GM23248 (cell line): ENCODE results near the gene TIAM2. TPM values are rescaled to one million over a fixed set of nuclear protein-coding genes. Genes with fewer than 3 reads are reported as not detected.

Experiments used
- DNase-seq: peaks from one replicate; pipeline ENCODE4 v3.0.0-alpha.2; 2015
- H2AFZ ChIP-seq: fragments of 200-600 bp; sonication (generic); 2 replicates; pipeline ENCODE4 v1.6.1; 2016; ENCODE audit warnings: antibody characterized with exemption
- H3F3A ChIP-seq: fragments of 200-600 bp; sonication (generic); 2 replicates; pipeline ENCODE4 v1.6.1; 2016; ENCODE audit warnings: mild to moderate bottlenecking, antibody characterized with exemption, mixed run types; ENCODE audit not compliant: insufficient read depth
- H3K27ac ChIP-seq: fragments of 200-600 bp; sonication (generic); 2 replicates; pipeline ENCODE4 v1.5.1; 2016; ENCODE audit warnings: mild to moderate bottlenecking
- H3K27me3 ChIP-seq: fragments of 200-600 bp; sonication (generic); replicated peaks from 2 replicates; pipeline ENCODE4 v1.6.1; 2016; ENCODE audit warnings: mild to moderate bottlenecking; ENCODE audit not compliant: insufficient read depth
- H3K36me3 ChIP-seq: fragments of 200-600 bp; sonication (generic); 2 replicates; pipeline ENCODE4 v1.6.1; 2016; ENCODE audit warnings: low read depth, mild to moderate bottlenecking
- H3K4me1 ChIP-seq: fragments of 200-600 bp; sonication (generic); 2 replicates; pipeline ENCODE4 v1.6.1; 2016; ENCODE audit warnings: mild to moderate bottlenecking; ENCODE audit not compliant: insufficient read depth
- H3K4me2 ChIP-seq: fragments of 200-600 bp; sonication (generic); one replicate; pipeline ENCODE4 v1.6.1; 2016; ENCODE audit warnings: mild to moderate bottlenecking; ENCODE audit not compliant: unreplicated experiment
- H3K4me3 ChIP-seq: fragments of 200-600 bp; sonication (generic); 2 replicates; pipeline ENCODE4 v1.5.1; 2016; ENCODE audit warnings: mild to moderate bottlenecking
- H3K79me2 ChIP-seq: fragments of 200-600 bp; sonication (generic); 2 replicates; pipeline ENCODE4 v1.6.1; 2016; ENCODE audit warnings: mild to moderate bottlenecking; ENCODE audit not compliant: insufficient read depth
- H3K9ac ChIP-seq: fragments of 200-600 bp; sonication (generic); 2 replicates; pipeline ENCODE4 v1.6.1; 2016; ENCODE audit warnings: mild to moderate bottlenecking
- H3K9me2 ChIP-seq: fragments of 200-600 bp; sonication (generic); 2 replicates; pipeline ENCODE4 v1.6.1; 2016; ENCODE audit warnings: mixed run types, mild to moderate bottlenecking, moderate library complexity; ENCODE audit not compliant: insufficient read depth
- H3K9me3 ChIP-seq: fragments of 200-600 bp; sonication (generic); one replicate; pipeline ENCODE4 v1.6.1; 2017; ENCODE audit warnings: low read depth
- H4K20me1 ChIP-seq: fragments of 200-600 bp; sonication (generic); 2 replicates; pipeline ENCODE4 v1.6.0; 2016; ENCODE audit not compliant: insufficient read depth
- EZH2 ChIP-seq: fragments of 200-600 bp; sonication (generic); IDR thresholded peaks from 2 replicates; pipeline ENCODE4 v1.6.1; 2018; ENCODE audit warnings: antibody characterized with exemption, mild to moderate bottlenecking; ENCODE audit not compliant: insufficient read depth, poor library complexity, severe bottlenecking
- EZH2phosphoT487 ChIP-seq: fragments of 200-600 bp; sonication (generic); IDR thresholded peaks from 2 replicates; pipeline ENCODE4 v1.6.1; 2018; ENCODE audit warnings: antibody characterized with exemption, moderate library complexity, mild to moderate bottlenecking, low read depth; ENCODE audit not compliant: insufficient read depth
- WGBS, 2 experiments: methylation state at CpG; one replicate each; pipeline ENCODE4 v1.1.6; 2015 to 2017; ENCODE audit warnings: low lambda C conversion rate in 2 of 2, low coverage in 1 of 2; ENCODE audit errors: missing lambda C conversion rate in 2 of 2; 5-methylcytosine and 5-hydroxymethylcytosine counted together
- in situ Hi-C: fragments of 300-500 bp; cut with MboI; formaldehyde crosslinking; loops from 2 replicates; pipeline ENCODE4 v1.15.0; 2020
- polyA plus RNA-seq: library from polyadenylated mRNA; unstranded; fragments of >200 nt; fragmentation: Nextera tagmentation; extraction: Ambion mirVana; gene quantifications from 2 replicates; pipeline ENCODE4 v1.2.1, GENCODE V29; 2016
- total RNA-seq: library from RNA; depleted of rRNA; stranded (reverse); fragments of >200 nt; shearing (Covaris generic); gene quantifications from 2 replicates; pipeline ENCODE4 v1.2.3, GENCODE V29; 2014

Gene TIAM2
- total and polyA plus RNA-seq, 2 experiments from 2014 or later, result 2.4 to 2.6 TPM

DNA sequence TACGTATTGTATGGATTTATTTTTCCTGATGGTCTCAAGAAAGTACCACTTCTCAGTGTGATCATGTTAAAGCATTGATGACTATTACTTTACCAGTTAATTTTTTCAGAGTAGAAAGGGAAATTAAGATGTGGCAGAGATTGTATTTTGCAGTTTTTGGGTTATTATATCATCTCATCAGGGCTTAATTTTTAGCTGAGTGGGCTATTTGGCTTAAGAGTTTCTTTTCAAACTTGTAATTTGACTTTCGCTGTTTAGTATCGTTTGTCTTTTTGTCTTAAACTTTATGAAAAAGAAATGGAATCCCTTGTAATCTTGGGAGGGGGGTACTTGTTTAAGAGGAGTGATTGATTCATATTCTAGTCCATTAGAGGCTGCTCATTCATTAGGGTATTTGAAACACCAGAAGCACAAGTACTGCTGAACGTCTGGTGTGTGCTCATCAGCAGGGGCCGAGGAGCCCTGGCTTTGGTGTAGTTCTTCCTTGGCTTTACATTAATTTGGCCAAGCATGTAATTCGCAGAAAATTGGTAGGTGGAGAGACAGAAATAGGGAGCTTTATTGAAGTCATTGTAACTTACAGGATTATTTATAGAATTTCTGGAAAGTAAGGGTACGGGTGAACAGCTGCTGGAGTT, 112.4 kb downstream of the TIAM2 start:
- H3K9ac ChIP-seq, result no peak overlapping the region
- no peaks in the 10 kb centered on the region for H3K36me3 ChIP-seq
- no peak for DNase-seq
- H3K4me2 ChIP-seq, result no peak overlapping the region
- no peaks in the 10 kb centered on the region for H3K27me3 ChIP-seq
- no peak overlapping the region for H3K4me3 ChIP-seq
- in situ Hi-C loops, result no loop called here
- no peaks in the 10 kb centered on the region for H3K9me2 ChIP-seq
- 84% methylated on average over 7 of the region's 7 CpGs for WGBS, 2 experiments
- H3K27ac ChIP-seq, result no peak overlapping the region
- TF ChIP-seq EZH2phosphoT487 (no peak), EZH2 (no peak)
- H3K4me1 ChIP-seq, result peaks cover 16% of the 10 kb centered on the region
- peaks cover 9% of the 10 kb centered on the region; the same call in 1 of the 2 replicates for H3F3A ChIP-seq
- no peaks in the 10 kb centered on the region for H4K20me1 ChIP-seq
- H3K79me2 ChIP-seq, result no peaks in the 10 kb centered on the region
- H2AFZ ChIP-seq, result no peak overlapping the region
- no peaks in the 10 kb centered on the region for H3K9me3 ChIP-seq

- WGBS, 2 experiments, result 96 to 97% methylated on average over 11 of the region's 11 CpGs
- in situ Hi-C loops, result no loop called here
These were observed 113.1 kb downstream of the TIAM2 start for GRCh38 chr6:155108070-155108820.

GRCh38 chr6:155110721-155111120, 115.6 kb downstream of the TIAM2 start:
- Histone ChIP-seq H3K27me3 (no peaks in the 10 kb centered on the region), H3K79me2 (no peaks in the 10 kb centered on the region), H3K9me3 (no peaks in the 10 kb centered on the region), H3K4me2 (no peak overlapping the region), H3K4me3 (no peak overlapping the region), H2AFZ (no peak overlapping the region), H3K36me3 (no peaks in the 10 kb centered on the region), H3K9ac (no peak overlapping the region), H3K4me1 (no peaks in the 10 kb centered on the region), H3F3A (no peaks in the 10 kb centered on the region), H3K27ac (no peak overlapping the region), H4K20me1 (no peaks in the 10 kb centered on the region), H3K9me2 (no peaks in the 10 kb centered on the region)
- WGBS, 2 experiments, result 96% methylated on average over 2 of the region's 2 CpGs
- no peak for DNase-seq
- in situ Hi-C loops, result no loop called here
- TF ChIP-seq EZH2phosphoT487, result no peak
- TF ChIP-seq EZH2, result no peak

More at GRCh38 chr6:155108070-155108820, 113.1 kb downstream of the TIAM2 start:
- H3F3A ChIP-seq, result peaks cover 4% of the 10 kb centered on the region; the same call in 1 of the 2 replicates
- H2AFZ ChIP-seq, result no peak overlapping the region
- no peaks in the 10 kb centered on the region for H3K27me3 ChIP-seq
- H3K4me1 ChIP-seq, result peaks cover 9% of the 10 kb centered on the region
- H3K9me3 ChIP-seq, result no peaks in the 10 kb centered on the region
- H3K4me2 ChIP-seq, result no peak overlapping the region
- H3K4me3 ChIP-seq, result no peak overlapping the region
- no peak for TF ChIP-seq EZH2phosphoT487
- TF ChIP-seq EZH2, result no peak
- H4K20me1 ChIP-seq, result no peaks in the 10 kb centered on the region
- H3K79me2 ChIP-seq, result no peaks in the 10 kb centered on the region
- no peak overlapping the region for H3K9ac ChIP-seq
- DNase-seq, result no peak
- H3K9me2 ChIP-seq, result no peaks in the 10 kb centered on the region
- H3K36me3 ChIP-seq, result no peaks in the 10 kb centered on the region
- no peak overlapping the region for H3K27ac ChIP-seq

DNA sequence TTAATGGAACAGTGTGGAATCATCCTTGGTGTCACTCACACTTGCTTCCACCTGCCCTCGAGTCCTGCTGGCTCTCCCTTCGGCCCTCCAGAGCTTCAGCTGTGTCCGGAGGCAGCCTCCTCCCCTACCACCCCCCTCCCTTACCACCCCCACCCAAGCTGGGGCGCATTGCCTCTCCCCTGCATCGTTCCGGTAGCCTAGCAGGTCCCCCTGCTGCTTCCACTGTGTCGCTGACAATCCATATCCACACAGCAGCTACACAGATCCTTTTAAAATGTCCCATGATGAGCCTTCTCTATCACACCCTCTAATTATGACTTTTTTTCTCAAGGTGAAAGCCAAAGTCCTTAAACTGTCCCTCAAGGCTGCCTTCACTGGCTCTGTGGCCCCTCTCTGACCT, 117.6 kb downstream of the TIAM2 start:
- Histone ChIP-seq H3K4me3 (no peak overlapping the region), H3K9me3 (no peaks in the 10 kb centered on the region), H4K20me1 (no peaks in the 10 kb centered on the region), H3K27me3 (no peaks in the 10 kb centered on the region), H3K9ac (no peak overlapping the region), H3K79me2 (no peaks in the 10 kb centered on the region), H3K4me1 (peaks cover 10% of the 10 kb centered on the region), H3K27ac (no peak overlapping the region), H3F3A (peaks cover 10% of the 10 kb centered on the region), H2AFZ (no peak overlapping the region), H3K36me3 (no peaks in the 10 kb centered on the region), H3K9me2 (no peaks in the 10 kb centered on the region), H3K4me2 (no peak overlapping the region)
- WGBS, 2 experiments, result 90 to 93% methylated on average over 5 to 7 of the region's 7 CpGs
- DNase-seq, result no peak
- in situ Hi-C loops, result no loop called here
- no peak for TF ChIP-seq EZH2phosphoT487
- no peak for TF ChIP-seq EZH2
